HepG2 (cell line): ENCODE results near the gene KLF16. TPM values are rescaled to one million over a fixed set of nuclear protein-coding genes. Genes with fewer than 3 reads are reported as not detected.

ENCODE experiments used
- ATF1 ChIP-seq: IDR thresholded peaks from 2 replicates; pipeline ENCODE4 v1.6.1; 2016; ENCODE audit warnings: mild to moderate bottlenecking, control low read depth
- CHD4 ChIP-seq: fragments of 200-600 bp; sonication (generic); IDR thresholded peaks from 2 replicates; pipeline ENCODE4 v1.7.0; 2017; ENCODE audit warnings: mild to moderate bottlenecking, low read length, borderline replicate concordance
- CREB1 ChIP-seq, 2 experiments: fragments of 450-650 bp in 1 of 2; IDR thresholded peaks; 2 replicates each; pipeline ENCODE4 v1.6.1; 2016 to 2017; ENCODE audit warnings: control low read depth in 1 of 2, mild to moderate bottlenecking in 1 of 2, missing compliant biosample characterization in 1 of 2, missing genetic modification characterization in 1 of 2
- EED ChIP-seq: sonication (generic); formaldehyde crosslinking; IDR thresholded peaks from 2 replicates; pipeline ENCODE4 v1.5.0; 2020; ENCODE audit warnings: mild to moderate bottlenecking, missing genetic modification reagents
- GATAD1 ChIP-seq: IDR thresholded peaks from 2 replicates; pipeline ENCODE4 v1.6.1; 2016; ENCODE audit warnings: missing genetic modification reagents, missing compliant biosample characterization
- GFI1 ChIP-seq: sonication (generic); formaldehyde crosslinking; IDR thresholded peaks from 2 replicates; pipeline ENCODE4 v1.5.0; 2020; ENCODE audit warnings: missing genetic modification reagents, mild to moderate bottlenecking, borderline replicate concordance
- GZF1 ChIP-seq: sonication (generic); formaldehyde crosslinking; IDR thresholded peaks from 2 replicates; pipeline ENCODE4 v1.5.1; 2020; ENCODE audit warnings: mild to moderate bottlenecking, missing genetic modification reagents
- JARID2 ChIP-seq: sonication (generic); formaldehyde crosslinking; IDR thresholded peaks from 2 replicates; pipeline ENCODE4 v1.8.1; 2023; ENCODE audit warnings: missing genetic modification reagents, inconsistent platforms; ENCODE audit not compliant: insufficient replicate concordance
- KLF6 ChIP-seq: IDR thresholded peaks from 2 replicates; pipeline ENCODE4 v1.8.0; 2016; ENCODE audit warnings: missing biosample characterization, missing genetic modification reagents
- NFYB ChIP-seq: sonication (generic); formaldehyde crosslinking; IDR thresholded peaks from 2 replicates; pipeline ENCODE4 v1.4.0; 2020; ENCODE audit warnings: missing genetic modification reagents
- RBAK ChIP-seq: sonication (generic); formaldehyde crosslinking; IDR thresholded peaks from 2 replicates; pipeline ENCODE4 v1.5.1; 2020; ENCODE audit warnings: mild to moderate bottlenecking, missing genetic modification reagents
- REXO4 ChIP-seq: sonication (generic); formaldehyde crosslinking; IDR thresholded peaks from 2 replicates; pipeline ENCODE4 v1.8.0; 2022; ENCODE audit warnings: missing genetic modification reagents, mild to moderate bottlenecking, borderline replicate concordance
- RFX5 ChIP-seq: IDR thresholded peaks from 2 replicates; pipeline ENCODE4 v1.6.1; 2011; ENCODE audit warnings: low read depth, low read length, improper control_type of control experiment
- RFXAP ChIP-seq: sonication (generic); formaldehyde crosslinking; IDR thresholded peaks from 2 replicates; pipeline ENCODE4 v1.4.0; 2020; ENCODE audit warnings: missing genetic modification reagents, borderline replicate concordance
- SAFB2 ChIP-seq: sonication (generic); formaldehyde crosslinking; IDR thresholded peaks from 2 replicates; pipeline ENCODE4 v1.5.1; 2020; ENCODE audit warnings: missing genetic modification reagents, low read depth, mild to moderate bottlenecking, borderline replicate concordance
- THYN1 ChIP-seq: sonication (generic); formaldehyde crosslinking; IDR thresholded peaks from 2 replicates; pipeline ENCODE4 v1.8.1; 2023; ENCODE audit warnings: low read depth, mild to moderate bottlenecking, moderate library complexity, missing genetic modification reagents, borderline replicate concordance
- ZMYM4 ChIP-seq: sonication (generic); formaldehyde crosslinking; IDR thresholded peaks from 2 replicates; pipeline ENCODE4 v1.8.1; 2023; ENCODE audit warnings: mild to moderate bottlenecking, missing genetic modification reagents
- ZNF264 ChIP-seq: sonication (generic); formaldehyde crosslinking; IDR thresholded peaks from 2 replicates; pipeline ENCODE4 v1.4.0; 2020; ENCODE audit warnings: missing genetic modification reagents
- ZNF30 ChIP-seq: sonication (generic); formaldehyde crosslinking; IDR thresholded peaks from 2 replicates; pipeline ENCODE4 v1.5.0; 2020; ENCODE audit warnings: mild to moderate bottlenecking, missing genetic modification reagents
- ZNF326 ChIP-seq: sonication (generic); formaldehyde crosslinking; IDR thresholded peaks from 2 replicates; pipeline ENCODE4 v1.4.0; 2020; ENCODE audit warnings: missing genetic modification reagents, borderline replicate concordance
- ZNF362 ChIP-seq: sonication (generic); formaldehyde crosslinking; IDR thresholded peaks from 2 replicates; pipeline ENCODE4 v1.4.0; 2020; ENCODE audit warnings: missing genetic modification reagents, mild to moderate bottlenecking, borderline replicate concordance
- ZNF441 ChIP-seq: sonication (generic); formaldehyde crosslinking; IDR thresholded peaks from 2 replicates; pipeline ENCODE4 v1.7.0; 2021; ENCODE audit warnings: missing genetic modification reagents, borderline replicate concordance
- ZNF607 ChIP-seq: sonication (generic); formaldehyde crosslinking; IDR thresholded peaks from 2 replicates; pipeline ENCODE4 v1.5.1; 2020; ENCODE audit warnings: missing genetic modification reagents, mild to moderate bottlenecking, borderline replicate concordance
- ZNF652 ChIP-seq: IDR thresholded peaks from 2 replicates; pipeline ENCODE4 v1.6.1; 2016; ENCODE audit warnings: low read depth, borderline replicate concordance
- ZNF672 ChIP-seq: sonication (generic); formaldehyde crosslinking; IDR thresholded peaks from 2 replicates; pipeline ENCODE4 v1.8.1; 2022; ENCODE audit warnings: missing genetic modification reagents
- ZNF704 ChIP-seq: sonication (generic); formaldehyde crosslinking; IDR thresholded peaks from 2 replicates; pipeline ENCODE4 v1.8.1; 2023; ENCODE audit warnings: mild to moderate bottlenecking, inconsistent platforms, moderate library complexity, missing genetic modification reagents, borderline replicate concordance
- ZNF746 ChIP-seq: sonication (generic); formaldehyde crosslinking; IDR thresholded peaks from 2 replicates; pipeline ENCODE4 v1.8.0; 2022; ENCODE audit warnings: mild to moderate bottlenecking, missing genetic modification reagents
- ZNF766 ChIP-seq: sonication (generic); formaldehyde crosslinking; IDR thresholded peaks from 2 replicates; pipeline ENCODE4 v1.5.0; 2020; ENCODE audit warnings: missing genetic modification reagents, borderline replicate concordance
- ZNF784 ChIP-seq: sonication (generic); formaldehyde crosslinking; IDR thresholded peaks from 2 replicates; pipeline ENCODE4 v1.5.1; 2020; ENCODE audit warnings: missing genetic modification reagents, mild to moderate bottlenecking, borderline replicate concordance
- ZNF792 ChIP-seq: IDR thresholded peaks from 2 replicates; pipeline ENCODE4 v1.6.1; 2016
- ZSCAN21 ChIP-seq: sonication (generic); formaldehyde crosslinking; IDR thresholded peaks from 2 replicates; pipeline ENCODE4 v1.8.0; 2022; ENCODE audit warnings: mild to moderate bottlenecking, missing genetic modification reagents, moderate library complexity, borderline replicate concordance
- polyA plus RNA-seq, 8 experiments: library from polyadenylated mRNA; depleted of rRNA in 3 of 8; stranded (reverse) in 7 of 8; unstranded in 1 of 8; fragments of >200 nt; fragmentation: Illumina TruSeq in 4 of 8; extraction: Trizol in 4 of 8; gene quantifications; 2 replicates each; pipeline versions ENCODE4 v1.2.1 to v1.2.3, GENCODE V29; 2011 to 2016; ENCODE audit warnings: low read depth in 4 of 8, missing spikeins in 1 of 8, mixed read lengths in 1 of 8; ENCODE audit not compliant: insufficient read depth in 1 of 8
- total RNA-seq, 5 experiments: library from RNA; depleted of rRNA; stranded (reverse); fragments of >200 nt; fragmentation: Illumina TruSeq; extraction: Trizol; gene quantifications; 2 replicates each; pipeline ENCODE4 v1.2.3, GENCODE V29; 2016; ENCODE audit warnings: low read depth in 1 of 5

Gene KLF16
- total and polyA plus RNA-seq, 2 of the 13 experiments (the other 11 are each of a cell fraction or from before 2014, with no cell fraction given), result 3.5 to 6.7 TPM

GRCh38 chr19:1901940-1902404 lies 38.6 kb upstream of the KLF16 start (continued):
- no peak for TF ChIP-seq SAFB2
- TF ChIP-seq EED (CRISPR knock-in tag), result no peak
- peak; percentile 14; the same call in 1 of the 2 replicates for TF ChIP-seq GATAD1 (CRISPR knock-in tag)
- TF ChIP-seq JARID2 (CRISPR knock-in tag), result no peak
- no peak for TF ChIP-seq ZNF672 (CRISPR knock-in tag)
- no peak for TF ChIP-seq ZNF326 (CRISPR knock-in tag)
- TF ChIP-seq ZMYM4 (CRISPR knock-in tag), result 0 out of 2 replicates have a peak, but pooled peaks have one; percentile 13
- TF ChIP-seq NFYB (CRISPR knock-in tag), result no peak
- TF ChIP-seq GFI1 (CRISPR knock-in tag), result no peak
- no peak for TF ChIP-seq ZNF607 (CRISPR knock-in tag)
- no peak for TF ChIP-seq GZF1 (CRISPR knock-in tag)
- no peak for TF ChIP-seq ZNF746
- TF ChIP-seq RFX5, result no peak
- TF ChIP-seq ATF1 (CRISPR knock-in tag), result no peak
- no peak for TF ChIP-seq THYN1
- TF ChIP-seq ZNF30 (CRISPR knock-in tag), result no peak
- TF ChIP-seq ZNF766 (CRISPR knock-in tag), result no peak
- no peak for TF ChIP-seq KLF6 (CRISPR knock-in tag)
- TF ChIP-seq ZNF652 (CRISPR knock-in tag), result no peak
- no peak for TF ChIP-seq ZSCAN21 (CRISPR knock-in tag)
- 0 out of 2 replicates have a peak, but pooled peaks have one; percentile 32 for TF ChIP-seq ZNF264 (CRISPR knock-in tag)
- no peak for TF ChIP-seq RBAK (CRISPR knock-in tag)
- TF ChIP-seq RFXAP (CRISPR knock-in tag), result 0 out of 2 replicates have a peak, but pooled peaks have one; percentile 37
- TF ChIP-seq CREB1 (IDR thresholded peaks at IDR 0.05), result no peak
- TF ChIP-seq CREB1 (CRISPR knock-in tag; IDR thresholded peaks at IDR 0.05), result no peak
- no peak for TF ChIP-seq ZNF704 (CRISPR knock-in tag)
- TF ChIP-seq ZNF784 (CRISPR knock-in tag), result 0 out of 2 replicates have a peak, but pooled peaks have one; percentile 59
- no peak for TF ChIP-seq CHD4
- TF ChIP-seq REXO4 (CRISPR knock-in tag), result no peak
- TF ChIP-seq ZNF792, result no peak
- TF ChIP-seq ZNF362, result peak; percentile 54; the same call in 1 of the 2 replicates
- no peak for TF ChIP-seq ZNF441
